ENCODE data around the gene SLC1A6.
"Not testable (repeated sequence)": the region's sequence is repeated elsewhere in the genome, so short reads cannot be mapped to it uniquely, and the experiment has no call there.

SLC1A6 gene

DNA sequence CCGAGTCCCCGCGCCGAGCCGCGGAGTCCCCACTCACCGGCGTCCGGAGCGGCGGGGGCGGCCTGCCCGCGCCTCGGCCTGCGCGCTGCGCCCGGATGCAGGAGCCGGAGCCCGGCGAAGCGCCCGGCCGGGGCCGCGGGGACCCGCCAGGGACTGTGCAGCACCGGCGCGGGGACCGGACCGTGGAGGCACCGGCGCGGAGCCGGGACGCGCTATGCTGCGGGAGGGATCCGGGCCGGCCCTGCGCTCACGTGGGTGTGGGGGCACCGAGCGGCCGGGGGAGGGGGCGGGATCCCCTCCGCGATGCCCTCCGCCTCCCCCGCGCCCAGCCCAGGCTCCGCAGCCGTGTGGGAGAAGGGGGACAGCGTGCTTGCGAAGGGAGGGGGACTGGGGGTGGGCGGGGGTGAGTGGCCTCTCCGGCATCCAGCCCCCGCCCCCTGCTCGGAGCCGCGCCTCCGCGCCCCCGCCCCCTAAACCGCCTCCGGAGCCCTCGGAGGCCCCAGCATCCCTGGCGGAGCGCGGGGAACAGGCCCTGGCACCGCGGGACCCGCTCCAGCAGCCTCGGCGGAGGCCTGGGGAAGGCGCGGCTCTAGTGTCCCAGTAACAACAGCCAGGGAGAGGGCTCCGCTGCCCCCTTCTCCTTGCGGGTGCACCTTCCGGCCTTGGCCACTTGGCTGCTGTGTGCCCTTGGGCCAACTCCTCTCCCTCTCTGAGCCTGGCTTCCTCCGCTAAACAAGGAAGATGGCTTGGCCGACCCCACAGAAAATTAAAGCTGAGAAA is at the start of gene SLC1A6:
SLC1A6 (minus strand) TSS at position 389 of the 780 bp plus-strand sequence. CDS start 6,954 bp downstream, outside the sequence.
- peak; percentile 43 for DNase-seq (ENCODE audit: low spot score)

DNA sequence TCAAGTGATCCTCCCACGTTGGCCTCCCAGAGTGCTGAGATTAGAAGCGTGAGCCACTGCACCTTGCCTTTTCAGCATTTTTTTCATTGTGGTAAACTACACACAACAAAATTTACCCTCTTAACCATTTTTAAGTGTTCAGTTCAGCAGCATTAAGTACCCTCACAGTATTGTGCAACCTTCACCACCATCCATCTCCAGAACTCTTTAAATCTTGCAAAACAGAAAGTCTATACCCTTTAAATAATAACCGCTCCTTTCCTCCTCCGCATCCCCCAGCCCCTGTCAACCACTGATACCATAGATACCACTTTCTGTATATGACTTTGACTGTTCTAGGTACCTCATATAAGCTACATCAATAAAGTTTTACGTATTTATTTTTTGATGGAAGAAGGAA is 48.8 kb upstream of the SLC1A6 start:
- DNase-seq (ENCODE audit: low spot score), result no peak

DNA sequence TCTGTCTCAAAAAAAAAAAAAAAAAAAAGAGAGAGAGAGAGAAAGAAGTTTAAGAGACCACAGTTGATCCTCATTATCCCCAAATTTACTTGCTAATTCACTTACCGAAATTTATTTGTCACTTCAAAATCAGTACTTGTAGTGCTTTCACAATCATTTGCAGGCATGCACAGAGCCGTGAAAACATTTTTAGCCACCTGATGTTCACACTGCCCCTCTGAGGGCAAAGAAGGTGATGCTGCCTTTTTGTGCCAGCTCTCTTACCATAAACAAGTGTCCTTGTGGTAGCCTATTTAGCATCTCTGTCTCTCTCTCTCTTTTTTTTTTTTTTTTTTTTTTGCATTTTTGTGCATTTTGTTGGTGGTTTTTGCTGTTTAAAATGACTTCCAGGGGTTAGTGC is 45.6 kb upstream of the SLC1A6 start:
- DNase-seq (ENCODE audit: low spot score), result peak; percentile 26

DNA sequence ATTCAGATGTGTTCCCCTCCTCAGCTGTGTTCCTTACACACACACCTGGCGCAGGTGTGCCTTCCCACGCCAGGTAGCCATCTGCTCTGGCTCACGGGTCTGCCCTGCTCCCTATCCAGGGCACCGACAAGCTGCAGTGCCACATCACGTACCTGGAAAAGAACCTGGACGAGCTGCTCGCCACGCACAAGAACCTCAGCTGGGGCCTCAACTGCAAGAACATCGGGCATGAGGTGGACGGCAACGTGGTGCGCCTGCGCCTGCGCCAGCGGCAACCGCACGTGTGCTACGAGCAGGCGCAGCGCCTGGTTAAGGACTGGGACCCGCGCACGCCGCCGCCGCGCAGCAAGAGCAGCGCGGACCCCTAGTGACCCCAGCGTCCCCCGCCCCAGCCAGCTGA is 43.1 kb upstream of the SLC1A6 start:
- DNase-seq (ENCODE audit: low spot score), result no peak

DNA sequence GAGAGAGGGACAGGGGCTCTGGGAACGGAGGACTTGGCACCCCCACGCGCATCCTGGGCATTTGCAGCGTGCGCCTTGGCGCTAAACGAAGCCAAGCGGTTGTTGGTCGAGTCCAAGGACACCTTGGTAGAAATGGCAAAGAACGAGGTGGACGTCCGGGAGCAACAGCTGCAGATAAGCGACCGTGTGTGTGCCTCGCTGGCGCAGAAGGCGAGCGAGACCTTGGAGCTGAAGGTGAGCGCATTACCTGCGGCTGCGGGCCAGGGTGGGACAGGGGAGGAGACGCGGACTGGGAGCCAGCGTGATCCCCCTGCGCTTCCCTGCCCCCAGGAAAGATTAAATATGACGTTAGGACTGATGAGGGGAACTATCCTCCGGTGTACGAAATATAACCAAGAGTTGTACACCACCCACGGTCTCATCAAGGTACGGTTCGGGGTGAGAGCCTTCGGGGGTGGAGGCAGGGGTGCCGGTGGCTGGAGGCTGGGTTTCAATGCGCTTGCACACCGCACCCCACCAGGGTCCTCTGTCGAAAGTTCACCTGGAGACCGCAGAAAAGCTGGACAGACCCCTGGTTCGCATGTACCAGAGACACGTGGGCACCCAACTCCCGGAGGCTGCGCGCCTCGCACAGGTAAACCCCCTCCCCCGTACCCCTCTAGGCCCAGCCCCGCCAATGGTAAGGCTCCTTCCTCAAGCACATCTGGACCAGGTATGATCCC is 41.8 kb upstream of the SLC1A6 start:
- DNase-seq (ENCODE audit: low spot score), result no peak

DNA sequence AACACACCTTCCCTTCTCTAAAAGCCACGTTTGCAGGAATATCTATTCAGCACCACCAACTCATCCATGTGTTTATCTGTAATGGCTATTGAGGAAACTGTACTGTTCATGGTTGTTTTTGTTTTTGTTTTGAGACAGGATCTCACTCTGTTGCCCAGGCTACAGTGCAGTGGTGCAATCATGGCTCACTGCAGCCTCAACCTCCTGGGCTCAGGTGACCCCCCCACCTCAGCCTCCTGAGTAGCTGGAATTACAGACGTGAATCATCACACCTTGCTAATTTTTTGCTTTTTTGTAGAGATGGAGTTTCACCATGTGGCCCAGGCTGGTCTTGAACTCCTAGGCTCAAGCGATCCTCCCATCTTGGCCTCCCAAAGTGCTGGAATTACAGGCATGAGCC is 39.2 kb upstream of the SLC1A6 start:
- not testable (repeated sequence) for DNase-seq (ENCODE audit: low spot score)

DNA sequence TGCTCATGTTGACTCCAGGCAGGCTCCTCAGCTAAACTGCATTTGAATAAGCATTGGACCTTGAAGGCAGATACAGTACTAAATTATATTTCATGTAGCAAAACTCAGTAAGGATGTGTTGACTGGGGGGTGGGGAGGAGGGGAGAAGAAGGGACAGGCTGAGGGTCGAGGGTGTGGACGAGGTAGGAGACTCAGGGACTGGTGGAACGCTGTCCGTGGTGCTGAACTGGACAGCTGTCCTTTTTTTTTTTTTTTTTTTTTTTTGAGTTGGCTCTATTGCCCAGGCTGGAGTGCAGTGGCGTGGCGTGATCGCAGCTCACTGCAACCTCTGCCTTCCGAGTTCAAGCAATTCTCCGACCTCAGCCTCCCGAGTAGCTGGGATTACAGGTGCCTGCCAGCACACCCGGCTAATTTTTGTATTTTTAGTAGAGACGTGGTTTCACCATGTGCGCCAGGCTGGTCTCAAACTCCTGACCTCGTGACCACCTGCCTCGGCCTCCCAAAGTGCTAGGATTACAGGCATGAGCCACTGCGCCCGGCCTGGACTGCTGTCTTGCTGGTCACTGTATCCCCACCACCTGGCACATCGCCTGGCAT is 36.4 kb upstream of the SLC1A6 start:
- no peak for DNase-seq (ENCODE audit: low spot score)

DNA sequence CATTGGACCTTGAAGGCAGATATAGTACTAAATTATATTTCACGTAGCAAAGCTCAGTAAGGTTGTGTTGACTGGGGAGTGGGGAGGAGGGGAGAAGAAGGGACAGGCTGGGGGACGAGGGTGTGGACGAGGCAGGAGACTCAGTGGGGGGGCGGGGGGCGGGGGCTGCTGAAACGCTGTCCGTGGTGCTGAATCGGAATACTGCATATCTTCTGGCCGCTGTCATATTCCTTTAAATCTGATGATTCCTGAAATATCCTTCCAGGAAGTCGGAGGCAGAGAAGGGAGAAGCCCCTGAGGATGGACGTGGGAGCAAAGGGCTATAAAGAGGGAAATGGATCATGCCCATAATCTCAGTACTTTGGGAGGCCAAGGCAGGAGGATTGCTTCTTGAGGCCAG is 34.9 kb upstream of the SLC1A6 start:
- DNase-seq (ENCODE audit: low spot score), result no peak

DNA sequence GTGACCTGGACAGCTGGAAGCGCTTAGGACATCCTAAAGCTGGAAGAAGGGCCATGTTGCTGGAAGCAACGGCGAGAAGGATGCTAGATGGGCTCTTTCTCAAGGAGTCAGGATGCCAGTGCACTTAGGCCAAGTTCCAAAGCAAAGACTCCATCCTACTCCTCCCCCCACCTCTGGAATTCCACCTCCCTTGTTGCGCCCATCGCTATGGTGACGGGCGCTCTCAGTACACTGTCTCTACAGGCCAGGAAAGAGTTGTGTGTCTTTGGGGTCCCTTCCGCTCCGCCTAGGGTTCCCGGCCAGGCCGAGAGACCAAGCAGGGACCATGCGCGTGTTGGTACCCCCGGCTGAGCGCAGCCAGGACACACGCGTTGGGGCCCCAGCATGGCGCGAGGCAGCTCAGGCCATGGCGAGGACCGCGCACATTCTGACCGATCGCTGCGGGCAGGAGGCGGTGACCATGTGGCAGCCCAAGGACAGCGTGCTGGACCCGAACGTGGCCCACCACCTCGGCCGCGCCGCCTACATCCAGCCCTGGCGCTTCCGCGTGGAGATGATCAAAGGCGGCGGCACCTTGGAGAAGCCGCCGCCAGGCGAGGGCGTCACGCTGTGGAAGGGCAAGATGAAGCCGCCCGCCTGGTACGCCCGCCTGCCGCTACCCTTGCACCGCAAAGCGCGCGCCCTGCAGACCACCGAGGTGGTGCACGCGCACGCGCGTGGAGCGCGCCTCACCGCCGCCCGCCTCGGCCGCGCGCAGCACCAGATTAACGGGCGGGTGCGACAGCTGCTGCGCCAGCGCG is 31.0 kb upstream of the SLC1A6 start:
- DNase-seq (ENCODE audit: low spot score), result no peak

DNA sequence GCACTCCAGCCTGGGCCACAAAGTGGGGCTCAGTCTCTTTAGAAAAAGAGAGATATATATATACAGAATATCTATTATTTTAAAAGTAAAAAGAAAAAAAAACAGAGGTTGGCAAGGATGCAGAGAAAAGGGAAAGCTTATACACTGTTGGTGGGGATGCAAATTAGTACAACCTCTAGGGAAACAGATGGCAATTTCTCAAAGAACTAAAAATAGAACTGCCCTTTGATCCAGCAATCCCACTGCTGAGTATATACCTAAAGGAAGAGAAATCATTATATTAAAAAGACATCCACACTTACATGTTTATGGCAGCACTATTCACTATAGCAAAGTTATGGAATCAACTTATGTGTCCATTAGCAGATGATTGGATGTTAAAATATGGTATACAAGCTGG is 28.6 kb upstream of the SLC1A6 start:
- DNase-seq (ENCODE audit: low spot score), result no peak

DNA sequence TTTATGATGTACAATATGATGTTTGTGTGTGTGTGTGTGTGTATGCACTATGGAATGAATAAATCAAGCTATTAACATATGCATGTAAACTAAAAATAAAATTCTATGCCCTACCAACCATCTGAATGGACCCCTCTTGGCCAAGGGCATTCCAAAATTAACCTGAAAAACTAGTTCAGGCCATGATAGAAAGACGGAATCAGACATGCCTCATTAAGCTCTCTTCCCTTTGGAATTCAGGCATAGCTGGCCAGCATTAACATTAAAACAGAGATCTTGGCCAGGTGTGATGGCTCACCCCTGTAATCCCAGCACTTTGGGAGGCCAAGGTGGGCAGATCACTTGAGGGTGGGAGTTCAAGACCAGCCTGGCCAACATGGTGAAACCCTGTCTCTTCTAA is 18.3 kb upstream of the SLC1A6 start:
- no peak for DNase-seq (ENCODE audit: low spot score)

DNA sequence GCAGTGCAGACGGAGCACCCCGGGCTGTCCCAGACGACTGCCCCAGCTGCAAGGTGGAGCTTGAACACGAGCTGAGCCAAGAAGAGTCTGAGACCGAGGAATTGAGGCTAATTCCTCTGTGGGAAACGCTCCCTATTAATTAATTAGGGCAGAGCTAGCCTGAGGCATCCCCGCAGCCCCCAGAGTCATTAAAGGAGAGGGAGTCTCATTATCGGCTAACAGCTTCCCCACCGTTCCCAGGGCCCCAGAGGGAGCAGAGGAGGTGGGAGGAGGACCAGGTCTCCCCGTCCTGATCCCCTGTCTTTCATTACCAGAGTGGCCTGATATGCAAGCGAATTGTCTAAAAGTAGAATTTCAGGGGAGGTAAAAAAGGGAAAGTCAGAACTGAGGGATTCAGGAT is 13.1 kb upstream of the SLC1A6 start:
- no peak for DNase-seq (ENCODE audit: low spot score)

DNA sequence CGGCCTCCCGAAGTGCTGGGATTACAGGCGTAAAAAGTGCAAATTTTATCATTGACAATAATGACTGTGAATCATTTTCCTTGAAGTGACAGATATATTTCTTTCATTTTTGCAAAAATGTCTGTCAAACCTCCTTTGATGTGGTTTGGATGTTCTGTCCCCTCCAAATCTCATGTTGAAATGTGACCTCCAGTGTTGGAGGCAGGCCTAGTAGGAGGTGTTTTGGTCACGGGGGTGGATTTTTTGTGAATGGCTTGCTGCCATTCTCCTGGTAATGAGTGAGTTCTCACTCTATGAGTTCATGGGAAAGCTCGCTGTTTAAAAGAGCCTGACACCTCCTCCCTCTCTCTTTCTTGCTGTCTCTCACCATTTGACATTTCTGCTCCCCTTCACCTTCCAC is 5.5 kb upstream of the SLC1A6 start:
- no peak for DNase-seq (ENCODE audit: low spot score)

DNA sequence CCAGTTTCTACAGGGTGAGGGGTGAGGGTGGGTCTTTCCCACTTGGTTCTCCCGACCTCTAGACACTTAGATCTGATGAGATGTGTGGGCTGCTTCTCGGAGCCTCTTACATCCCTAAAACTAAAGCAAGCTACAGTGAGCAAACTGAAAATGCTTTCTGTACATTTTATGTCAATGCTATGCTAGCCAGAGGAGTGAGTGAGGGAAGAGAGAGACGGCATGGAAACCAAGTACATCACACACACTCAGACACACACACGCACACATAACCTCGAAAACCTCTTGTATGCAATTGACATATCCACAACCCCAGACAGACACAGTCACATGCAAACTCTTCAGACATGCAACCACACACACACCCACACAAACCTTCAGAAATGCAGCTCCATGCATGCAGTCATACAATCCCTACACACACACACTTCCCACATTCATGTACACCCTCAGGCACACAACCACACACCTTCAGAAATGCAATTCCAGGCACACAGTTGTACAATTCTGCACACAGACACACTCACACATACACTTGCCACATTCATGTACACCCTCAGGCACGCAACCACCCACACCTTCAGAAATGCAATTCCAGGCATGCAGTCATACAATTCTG is 1.4 kb downstream of the SLC1A6 start:
- peak; percentile 42 for DNase-seq (ENCODE audit: low spot score)

DNA sequence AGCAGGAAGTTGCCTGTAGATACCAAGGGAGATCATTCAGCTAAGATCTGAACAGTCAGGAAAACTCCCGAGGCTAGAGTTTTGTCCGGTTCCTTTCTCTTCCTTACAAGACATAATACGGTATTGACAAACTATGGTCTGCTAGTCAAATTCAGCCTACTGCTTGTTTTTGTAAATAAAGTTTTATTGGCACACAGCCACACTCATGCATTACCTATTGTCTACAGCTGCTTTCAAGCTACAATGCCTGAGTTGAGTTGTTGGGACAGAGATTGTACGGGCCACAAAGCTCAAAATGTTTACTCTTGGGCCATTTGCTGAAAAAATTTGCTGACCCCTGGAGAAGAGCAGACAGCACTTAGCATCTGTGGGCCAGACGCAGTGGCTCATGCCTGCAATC is 2.5 kb downstream of the SLC1A6 start:
- DNase-seq (ENCODE audit: low spot score), result no peak

DNA sequence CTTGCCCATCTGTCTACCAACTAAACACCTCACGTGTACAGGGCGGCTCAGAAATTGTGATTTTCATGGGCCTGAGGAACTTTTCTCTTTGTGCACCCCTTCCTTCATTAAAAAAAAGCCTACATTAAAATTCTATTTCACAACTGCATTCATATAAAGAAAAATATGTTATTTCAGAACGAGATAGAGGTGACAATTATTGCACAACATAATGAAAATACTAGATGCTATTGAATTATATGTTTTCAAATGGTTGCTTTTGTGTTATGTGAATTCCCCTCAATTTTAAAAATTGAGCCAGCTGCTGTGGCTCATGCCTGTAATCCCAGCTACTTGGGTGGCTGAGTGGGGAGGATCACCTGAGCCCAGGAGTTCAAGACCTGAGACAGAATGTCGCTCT is 5.2 kb downstream of the SLC1A6 start:
- DNase-seq (ENCODE audit: low spot score), result no peak

DNA sequence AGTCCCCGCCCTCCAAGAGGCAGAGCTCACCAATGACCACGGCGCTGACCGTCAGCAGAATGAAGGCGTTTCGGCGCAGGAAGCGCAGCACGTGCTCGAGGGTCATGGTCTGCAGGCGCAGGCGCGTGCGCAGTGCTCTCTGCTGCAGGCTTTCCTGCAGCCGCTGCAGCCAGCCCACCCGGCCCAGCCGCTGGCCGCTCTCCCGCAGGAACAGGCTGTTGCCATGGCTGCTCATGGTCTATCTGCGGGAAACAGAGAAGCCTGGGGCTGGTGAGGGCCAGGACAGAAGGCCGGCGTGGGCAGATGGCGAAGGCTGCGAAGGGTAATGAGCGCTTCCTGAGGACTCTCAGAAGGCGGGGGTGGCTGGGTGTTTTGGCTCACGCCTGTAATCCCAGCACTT is 7.0 kb downstream of the SLC1A6 start:
- peak; percentile 85 for DNase-seq (ENCODE audit: low spot score)

DNA sequence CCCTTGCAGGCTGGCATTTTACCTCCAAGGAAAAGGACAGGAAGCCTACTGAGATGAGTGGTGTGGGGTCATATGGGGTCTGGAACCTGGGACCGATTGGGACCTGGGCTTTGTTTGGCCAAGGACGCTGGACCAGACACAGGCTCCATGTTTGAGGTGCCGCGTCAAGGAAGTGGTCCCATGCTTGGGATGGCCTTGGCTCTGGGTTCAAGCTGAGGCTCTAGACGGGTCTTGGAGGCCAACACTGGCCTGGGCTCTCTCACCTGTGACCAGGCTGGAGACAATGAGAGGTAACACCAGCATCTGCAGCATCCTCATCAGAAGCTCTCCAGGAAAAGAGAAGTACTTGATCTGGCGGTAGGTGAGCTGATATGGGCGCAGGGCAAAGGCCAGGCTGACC is 8.2 kb downstream of the SLC1A6 start:
- no peak for DNase-seq (ENCODE audit: low spot score)

DNA sequence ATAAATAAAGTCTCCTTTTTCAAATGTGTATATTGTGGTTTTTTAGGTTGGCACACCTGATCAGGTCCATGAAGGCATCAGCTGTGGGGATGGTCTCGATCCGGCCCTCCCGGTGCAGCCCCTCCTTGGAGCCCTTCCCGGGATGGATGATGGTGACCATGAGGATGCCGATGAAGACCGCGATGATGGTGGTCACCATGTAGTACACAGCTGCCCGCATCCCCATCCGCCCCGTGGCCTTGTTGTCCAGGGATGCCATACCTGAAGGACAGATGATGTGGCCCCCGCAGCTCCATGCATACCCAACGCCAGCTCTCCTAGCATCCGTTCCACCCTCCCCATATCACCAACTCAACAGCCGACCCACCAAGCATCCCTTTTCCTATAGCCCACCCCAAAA is 11.4 kb downstream of the SLC1A6 start:
- no peak for DNase-seq (ENCODE audit: low spot score)

DNA sequence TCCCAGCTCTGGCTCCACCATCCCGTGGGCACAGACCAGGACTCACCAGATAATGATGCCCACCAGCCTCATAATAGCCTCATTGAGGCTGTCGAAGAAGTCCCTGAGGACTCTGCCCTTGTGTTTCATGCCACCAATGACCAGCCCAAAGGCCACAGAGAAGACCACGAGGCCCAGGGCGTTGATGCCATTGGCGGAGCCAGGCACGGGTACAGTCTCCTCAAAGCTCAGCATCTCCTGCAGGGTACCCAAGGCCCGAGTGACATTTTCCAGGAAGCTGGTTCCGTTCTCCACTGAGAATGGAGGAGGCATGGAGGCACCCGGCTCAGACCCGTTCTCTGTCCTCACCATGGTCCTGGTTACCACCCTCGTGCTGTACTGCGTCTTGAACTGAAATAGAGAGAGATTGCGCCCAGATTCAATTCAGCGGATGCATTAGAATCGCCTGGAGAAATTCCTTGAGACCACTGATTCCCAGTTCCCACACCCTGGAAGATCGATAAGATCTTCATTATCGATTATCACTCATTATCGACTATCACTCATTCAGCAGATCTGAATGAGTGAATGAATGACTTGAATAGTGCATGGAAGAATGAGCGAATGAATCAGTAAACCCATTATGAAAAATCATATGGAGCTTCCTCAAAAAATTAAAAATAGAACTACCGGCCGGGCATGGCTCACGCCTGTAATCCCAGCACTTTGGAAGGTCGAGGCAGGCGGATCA is 17.5 kb downstream of the SLC1A6 start:
- no peak for DNase-seq (ENCODE audit: low spot score)

DNA sequence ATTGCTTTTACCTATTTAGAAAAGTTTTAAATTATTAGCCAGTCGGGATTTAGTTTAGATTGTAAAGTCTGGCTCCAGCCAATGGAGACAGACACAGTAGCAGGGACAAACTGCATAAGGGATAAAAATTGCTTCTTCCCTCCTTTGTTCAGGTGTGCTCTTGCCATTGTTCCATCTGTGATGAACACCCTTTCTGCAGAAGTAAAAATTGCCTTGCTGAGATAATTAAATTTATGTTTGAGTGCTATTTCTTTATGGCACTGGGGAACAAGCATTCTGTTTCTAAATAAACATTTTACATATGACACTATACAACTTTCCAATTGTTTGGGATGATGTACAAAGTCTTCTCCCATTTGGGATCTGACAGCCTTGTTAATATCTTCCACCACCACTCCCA is 20.4 kb downstream of the SLC1A6 start:
- no peak for DNase-seq (ENCODE audit: low spot score)

Data from cerebellar cortex (tissue), 1 donor.